NT2/D1 (cell line): ENCODE results near the gene PDSS2.
A peak's percentile ranks its signal among the peaks of the same experiment; 100 is the strongest.

Experiments
- DNase-seq: peaks from one replicate; pipeline ENCODE4 v3.0.0-alpha.2; 2011; ENCODE audit warnings: low read depth, low spot score
- H3K27me3 ChIP-seq: 2 replicates; pipeline ENCODE4 v1.6.0; 2011; ENCODE audit warnings: mild to moderate bottlenecking; ENCODE audit not compliant: insufficient read length, insufficient read depth
- H3K36me3 ChIP-seq: 2 replicates; pipeline ENCODE4 v1.6.1; 2011; ENCODE audit warnings: mild to moderate bottlenecking, low read length, mixed read lengths; ENCODE audit not compliant: insufficient read depth, insufficient read length
- H3K4me1 ChIP-seq: 2 replicates; pipeline ENCODE4 v1.5.1; 2011; ENCODE audit not compliant: insufficient read depth, insufficient read length
- H3K4me3 ChIP-seq: 2 replicates; pipeline ENCODE4 v1.5.1; 2011; ENCODE audit warnings: low read depth; ENCODE audit not compliant: insufficient read length
- H3K9ac ChIP-seq: 2 replicates; pipeline ENCODE4 v1.6.0; 2011; ENCODE audit warnings: low read depth; ENCODE audit not compliant: insufficient read length
- H3K9me3 ChIP-seq: 2 replicates; pipeline ENCODE4 v1.5.1; 2011; ENCODE audit warnings: mild to moderate bottlenecking, low read length; ENCODE audit not compliant: insufficient read depth
- SUZ12 ChIP-seq: IDR thresholded peaks from 2 replicates; pipeline ENCODE4 v1.6.1; 2011; ENCODE audit not compliant: insufficient read length, insufficient read depth; ENCODE audit errors: extremely low read depth
- YY1 ChIP-seq: IDR thresholded peaks from 2 replicates; pipeline ENCODE4 v1.6.1; 2011; ENCODE audit not compliant: insufficient read length, insufficient read depth
- ZNF274 ChIP-seq: IDR thresholded peaks from 2 replicates; pipeline ENCODE4 v1.6.1; 2011; ENCODE audit warnings: mild to moderate bottlenecking, low read depth, low read length

The PDSS2 gene

GRCh38 chr6:107329063-107329860, 130.1 kb downstream of the PDSS2 start:
- no peaks in the 10 kb centered on the region for H3K9me3 ChIP-seq
- no peaks in the 10 kb centered on the region for H3K27me3 ChIP-seq
- DNase-seq: no peak
- no peaks in the 10 kb centered on the region for H3K4me1 ChIP-seq
- no peak overlapping the region for H3K4me3 ChIP-seq
- no peaks in the 10 kb centered on the region for H3K36me3 ChIP-seq
- no peak overlapping the region for H3K9ac ChIP-seq
- TF ChIP-seq SUZ12 (no peak), YY1 (no peak), ZNF274 (no peak)

DNA sequence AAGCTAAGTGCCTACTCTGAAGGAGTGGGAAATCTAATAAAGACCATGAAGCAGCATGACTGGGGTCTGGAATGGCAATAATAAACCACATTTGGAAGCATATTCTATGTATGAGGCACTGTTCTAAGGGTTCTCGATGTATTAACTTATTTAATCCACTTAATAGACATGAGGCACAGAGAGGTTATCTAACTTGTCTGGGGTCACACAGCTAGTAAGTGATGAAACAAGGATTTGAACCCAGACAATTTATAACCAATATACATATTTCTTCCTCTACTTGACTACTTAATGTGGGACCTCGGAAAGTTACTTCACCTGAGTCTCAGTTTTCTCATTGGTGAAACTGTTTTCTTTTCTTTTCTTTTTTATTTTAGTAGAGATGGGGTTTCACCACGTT, 131.3 kb downstream of the PDSS2 start:
- no peaks in the 10 kb centered on the region for H3K36me3 ChIP-seq
- no peaks in the 10 kb centered on the region for H3K4me1 ChIP-seq
- TF ChIP-seq ZNF274 (no peak), YY1 (no peak), SUZ12 (no peak)
- no peak overlapping the region for H3K4me3 ChIP-seq
- DNase-seq: no peak
- no peak overlapping the region for H3K9ac ChIP-seq
- H3K27me3 ChIP-seq: no peaks in the 10 kb centered on the region
- H3K9me3 ChIP-seq: no peaks in the 10 kb centered on the region

DNA sequence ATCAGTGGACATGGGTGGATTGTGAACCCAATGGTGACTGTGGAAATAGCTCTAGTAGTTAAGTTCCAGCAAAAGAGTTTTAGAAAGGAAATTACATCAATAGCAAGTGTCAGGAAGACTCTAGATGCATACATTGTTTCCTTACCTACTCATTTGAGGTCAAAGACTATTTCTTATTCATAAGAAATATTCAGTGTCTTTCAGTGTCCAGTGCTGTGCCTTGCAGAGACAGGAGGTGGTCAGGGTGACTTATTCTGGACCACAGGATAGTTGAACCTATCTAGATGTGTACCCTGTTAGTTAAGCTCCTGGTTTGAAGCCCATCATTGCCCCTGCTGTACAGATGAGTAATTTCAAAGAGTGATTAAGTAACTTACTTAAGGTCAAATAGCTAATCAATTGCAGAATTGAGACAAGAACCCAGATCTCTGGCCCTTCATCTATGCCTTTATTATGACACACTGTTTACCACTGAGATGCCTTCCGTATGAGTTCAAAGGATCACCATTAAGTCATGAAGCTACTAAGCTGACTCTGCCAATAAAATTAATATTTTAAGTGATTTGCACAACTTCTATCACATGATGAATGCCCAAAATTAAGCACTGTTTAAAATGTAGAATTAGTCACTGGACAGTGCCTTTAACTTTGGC, 136.1 kb downstream of the PDSS2 start:
- DNase-seq: no peak
- no peak for TF ChIP-seq YY1
- no peak for TF ChIP-seq SUZ12
- TF ChIP-seq ZNF274: no peak
- H3K27me3 ChIP-seq: no peaks in the 10 kb centered on the region
- no peaks in the 10 kb centered on the region for H3K36me3 ChIP-seq
- no peaks in the 10 kb centered on the region for H3K4me1 ChIP-seq
- no peak overlapping the region for H3K4me3 ChIP-seq
- H3K9ac ChIP-seq: no peak overlapping the region
- H3K9me3 ChIP-seq: no peaks in the 10 kb centered on the region

- no peak for DNase-seq
- H3K4me3 ChIP-seq: no peak overlapping the region
- H3K9me3 ChIP-seq: no peaks in the 10 kb centered on the region
- TF ChIP-seq ZNF274 (no peak), YY1 (no peak), SUZ12 (no peak)
- no peaks in the 10 kb centered on the region for H3K36me3 ChIP-seq
- no peaks in the 10 kb centered on the region for H3K4me1 ChIP-seq
- H3K27me3 ChIP-seq: no peaks in the 10 kb centered on the region
- H3K9ac ChIP-seq: no peak overlapping the region
These were observed 137.6 kb downstream of the PDSS2 start for GRCh38 chr6:107321793-107322192.

- Histone ChIP-seq H3K4me1 (no peaks in the 10 kb centered on the region), H3K9me3 (no peaks in the 10 kb centered on the region), H3K4me3 (no peak overlapping the region), H3K36me3 (no peaks in the 10 kb centered on the region), H3K27me3 (no peaks in the 10 kb centered on the region), H3K9ac (no peak overlapping the region)
- DNase-seq: no peak
- no peak for TF ChIP-seq ZNF274
- no peak for TF ChIP-seq SUZ12
- TF ChIP-seq YY1: no peak
These were observed 139.3 kb downstream of the PDSS2 start for GRCh38 chr6:107319906-107320530.

- no peak overlapping the region for H3K9ac ChIP-seq
- TF ChIP-seq SUZ12 (no peak), YY1 (no peak), ZNF274 (no peak)
These were observed 141.1 kb downstream of the PDSS2 start for GRCh38 chr6:107318100-107318736.

More at GRCh38 chr6:107318100-107318736, 141.1 kb downstream of the PDSS2 start:
- Histone ChIP-seq H3K36me3 (no peaks in the 10 kb centered on the region), H3K4me3 (no peak overlapping the region), H3K4me1 (no peaks in the 10 kb centered on the region), H3K27me3 (no peaks in the 10 kb centered on the region), H3K9me3 (no peaks in the 10 kb centered on the region)
- DNase-seq: peak; percentile 49
